GM18867 (cell line): Measurements from ENCODE around the gene RPE65.
"Not testable (repeated sequence)": the region's sequence is repeated elsewhere in the genome, so short reads cannot be mapped to it uniquely, and the experiment has no call there.

Experiments used
- ATAC-seq: cut with Tn5 transposase; IDR thresholded peaks from one replicate; pipeline ENCODE4 v1.9.1; 2021; ENCODE audit warnings: mild to moderate bottlenecking, moderate library complexity; ENCODE audit not compliant: unreplicated experiment

The RPE65 gene

GRCh38 chr1:68454534-68454933 lies 4.8 kb upstream of the RPE65 start:
- peak; percentile 89 for ATAC-seq

DNA sequence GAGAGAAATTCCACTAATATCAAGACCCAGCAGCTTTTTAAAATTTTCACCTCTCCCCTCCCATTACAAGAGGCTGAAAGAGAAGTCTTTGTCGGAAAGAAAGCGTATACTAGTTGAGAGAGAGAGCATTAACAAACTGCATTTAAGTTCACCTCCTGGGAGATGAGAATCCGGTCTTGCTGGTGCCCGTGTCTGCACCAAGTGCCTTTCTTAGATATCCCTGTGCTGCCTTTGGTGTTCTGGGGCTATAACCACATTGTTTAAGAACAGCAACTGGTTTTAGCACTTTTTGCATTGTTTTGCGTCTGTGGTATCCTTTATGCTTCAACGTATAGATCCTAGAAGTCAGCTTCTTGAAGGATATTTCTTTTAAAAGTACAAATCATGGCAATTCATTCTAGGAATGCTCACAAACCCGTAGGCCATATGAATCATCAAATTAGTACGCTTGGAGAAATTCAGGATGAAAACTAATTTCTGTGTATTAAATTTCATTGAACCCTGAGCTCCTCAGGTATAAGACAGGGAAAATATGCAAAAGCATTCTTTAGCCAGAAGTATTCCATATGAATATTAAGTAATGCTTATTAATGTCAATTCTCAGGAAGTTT lies 3.4 kb upstream of the RPE65 start:
- ATAC-seq = no peak

- no peak for ATAC-seq
Observed at GRCh38 chr1:68448365-68448764, 1.4 kb downstream of the RPE65 start.

DNA sequence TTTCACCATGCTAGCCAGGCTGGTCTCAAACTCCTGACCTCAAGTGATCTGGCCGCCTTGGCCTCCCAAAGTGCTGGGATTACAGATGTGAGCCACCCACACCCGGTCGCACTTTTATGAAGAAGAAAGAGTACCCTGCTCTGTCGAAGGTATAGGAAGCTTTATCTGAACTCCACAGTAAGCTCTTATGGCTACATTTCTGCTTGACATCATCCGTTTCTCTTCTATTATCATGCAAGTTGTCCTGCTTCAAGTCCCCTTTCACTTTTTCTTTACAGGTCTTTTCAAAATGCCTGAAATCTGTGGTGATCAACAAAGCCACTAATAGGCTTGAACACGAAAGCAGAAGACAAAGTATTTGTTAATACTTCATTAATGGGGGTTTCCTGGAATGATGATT lies 4.0 kb downstream of the RPE65 start:
- ATAC-seq = no peak

GRCh38 chr1:68442822-68443556 lies 6.8 kb downstream of the RPE65 start:
- ATAC-seq = peak; percentile 93

- ATAC-seq = no peak
Observed at GRCh38 chr1:68442006-68442405, 7.7 kb downstream of the RPE65 start.

- ATAC-seq = no peak
Observed at GRCh38 chr1:68438310-68438709, 11.4 kb downstream of the RPE65 start.

- no peak for ATAC-seq
Observed at GRCh38 chr1:68433395-68433794, 16.4 kb downstream of the RPE65 start.

DNA sequence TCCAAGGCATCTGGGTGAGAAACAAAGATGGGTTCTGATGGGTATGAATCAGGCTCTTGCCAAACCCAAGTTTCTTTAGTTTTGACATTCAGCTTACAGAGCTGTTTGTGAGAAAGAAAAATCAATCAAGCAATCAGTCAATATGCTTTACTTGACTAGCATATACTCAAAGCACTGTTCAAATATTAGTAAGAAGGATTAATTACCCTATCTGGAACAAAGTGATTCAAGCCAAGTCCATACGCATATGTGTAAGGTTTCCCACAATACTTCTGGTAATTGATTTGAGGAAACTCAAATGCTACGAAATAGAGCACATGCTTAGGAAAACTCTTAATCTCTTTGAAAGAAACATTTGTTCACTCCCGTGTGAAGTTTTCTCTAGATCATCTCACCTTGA lies 18.7 kb downstream of the RPE65 start:
- no peak for ATAC-seq

GRCh38 chr1:68429233-68429808 lies 20.4 kb downstream of the RPE65 start:
- ATAC-seq = no peak

DNA sequence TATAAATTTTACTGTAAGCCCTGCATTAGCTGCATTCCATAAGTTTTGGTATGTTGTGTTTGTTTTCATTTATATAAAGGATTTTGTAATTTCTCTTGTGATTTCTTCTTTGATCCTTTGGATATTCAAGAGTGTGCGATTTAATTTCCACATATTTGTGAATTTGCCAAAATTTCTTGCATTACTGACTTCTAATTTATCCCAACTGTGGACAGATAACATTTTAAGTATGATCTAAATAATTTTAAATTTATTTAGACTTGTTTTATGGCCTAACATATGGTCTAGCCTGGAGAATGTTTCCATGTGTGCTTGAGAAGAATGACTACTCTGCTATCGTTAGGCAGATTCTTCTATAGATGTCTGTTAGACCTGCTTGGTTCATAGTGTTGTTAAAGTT lies 23.2 kb downstream of the RPE65 start:
- ATAC-seq = no peak

GRCh38 chr1:68421350-68421749 lies 28.4 kb downstream of the RPE65 start:
- ATAC-seq = no peak

DNA sequence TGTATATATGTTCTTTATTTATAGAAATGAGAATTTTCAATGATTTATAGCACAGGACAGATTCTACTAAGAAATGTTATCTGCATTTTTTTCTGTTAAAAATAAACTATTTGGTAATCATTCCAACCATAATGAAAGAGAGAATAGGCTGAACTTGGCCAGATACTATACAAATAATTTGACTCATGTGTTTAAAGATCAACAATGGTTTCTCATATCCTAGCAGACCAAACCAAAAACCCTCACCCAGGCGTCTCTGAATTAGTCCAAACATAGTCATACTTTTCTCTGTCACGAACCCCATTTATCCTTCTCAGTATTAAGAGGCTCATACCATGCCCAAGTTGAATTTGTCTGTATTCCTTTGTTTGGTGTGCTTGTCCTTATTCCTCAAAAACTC lies 40.3 kb downstream of the RPE65 start:
- no peak for ATAC-seq

DNA sequence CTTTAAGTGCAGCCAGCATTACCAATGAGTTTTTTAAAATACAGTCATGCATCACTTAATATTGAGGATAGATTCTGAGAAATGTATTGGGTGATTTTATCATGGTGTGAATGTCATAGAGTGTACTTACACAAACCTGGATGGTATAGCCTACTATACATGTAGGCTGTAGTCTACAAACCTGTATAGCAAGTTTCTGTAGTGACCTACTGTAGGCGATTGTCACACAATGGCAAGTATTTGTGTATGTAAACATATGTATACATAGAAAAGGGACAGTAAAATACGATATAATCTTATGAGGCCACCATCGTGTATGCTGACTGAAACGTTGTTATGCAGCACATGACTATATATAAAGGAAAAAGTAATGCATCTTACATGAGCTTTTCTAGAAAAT lies 48.2 kb downstream of the RPE65 start:
- no peak for ATAC-seq

- ATAC-seq = not testable (repeated sequence)
Observed at GRCh38 chr1:68395575-68395974, 54.2 kb downstream of the RPE65 start.

DNA sequence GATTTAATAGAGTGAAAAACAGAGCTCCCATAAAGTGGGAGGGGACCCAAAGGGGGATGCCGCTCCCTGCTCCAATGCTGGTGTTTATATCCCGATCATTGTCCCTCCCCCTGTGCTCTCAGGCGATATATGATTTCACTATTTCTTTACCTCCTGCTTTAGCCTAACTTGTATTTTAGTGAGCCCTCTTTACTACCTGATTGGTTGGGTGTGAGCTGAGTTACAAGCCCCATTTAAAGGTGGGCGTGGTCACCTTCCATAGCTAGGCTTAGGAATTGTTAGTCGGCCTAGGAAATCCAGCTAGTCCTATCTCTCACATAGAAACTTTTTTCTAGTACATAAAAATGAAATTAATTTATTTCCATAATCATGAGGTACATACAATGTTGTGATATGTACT lies 57.3 kb downstream of the RPE65 start:
- ATAC-seq = not testable (repeated sequence)

GRCh38 chr1:68385798-68386524 lies 63.8 kb downstream of the RPE65 start:
- ATAC-seq = not testable (repeated sequence)

- no peak for ATAC-seq
Observed at GRCh38 chr1:68384872-68385411, 64.8 kb downstream of the RPE65 start.

GRCh38 chr1:68384321-68384813 lies 65.4 kb downstream of the RPE65 start:
- ATAC-seq = no peak

GRCh38 chr1:68383092-68383491 lies 66.7 kb downstream of the RPE65 start:
- ATAC-seq = no peak

- ATAC-seq = no peak
Observed at GRCh38 chr1:68379085-68379478, 70.7 kb downstream of the RPE65 start.
